Esophagus (tissue), 2 donors: Measurements from ENCODE around the gene MEGF11. TPM values are rescaled to one million over a fixed set of nuclear protein-coding genes. Genes with fewer than 3 reads are reported as not detected.
"Not testable (repeated sequence)": the region's sequence is repeated elsewhere in the genome, so short reads cannot be mapped to it uniquely, and the experiment has no call there.

Experiments
- H3K27ac ChIP-seq, 2 donors: one replicate each; pipeline ENCODE4 v1.5.1; 2013; ENCODE audit warnings: low read depth in 2 of 2, mild to moderate bottlenecking in 2 of 2, inconsistent platforms in 1 of 2, low read length in 1 of 2, moderate library complexity in 1 of 2
- H3K27me3 ChIP-seq, 2 donors: one replicate each; pipeline ENCODE4 v1.6.1; 2013; ENCODE audit warnings: low read length in 2 of 2, control low read depth in 1 of 2, mild to moderate bottlenecking in 1 of 2; ENCODE audit not compliant: insufficient read depth in 2 of 2, control insufficient read depth in 1 of 2
- H3K36me3 ChIP-seq, 2 donors: one replicate each; pipeline ENCODE4 v1.6.1; 2013; ENCODE audit warnings: low read length in 1 of 2; ENCODE audit not compliant: control insufficient read depth in 2 of 2, insufficient read depth in 2 of 2
- H3K4me1 ChIP-seq, 2 donors: one replicate each; pipeline ENCODE4 v1.6.1; 2013; ENCODE audit warnings: low read length in 1 of 2; ENCODE audit not compliant: control insufficient read depth in 2 of 2, insufficient read depth in 2 of 2
- H3K4me3 ChIP-seq, 2 donors: one replicate each; pipeline ENCODE4 v1.5.1; 2013; ENCODE audit warnings: low read length in 2 of 2, mild to moderate bottlenecking in 2 of 2, low read depth in 1 of 2, moderate library complexity in 1 of 2
- H3K9me3 ChIP-seq, 2 donors: one replicate each; pipeline ENCODE4 v1.6.1; 2013; ENCODE audit warnings: mild to moderate bottlenecking in 2 of 2, low read depth in 1 of 2, low read length in 1 of 2, moderate library complexity in 1 of 2; ENCODE audit not compliant: control insufficient read depth in 2 of 2, insufficient read depth in 1 of 2
- WGBS, 2 donors: extraction: QIAGEN DNeasy Blood & Tissue Kit; methylation state at CpG; one replicate each; pipeline ENCODE4 v1.1.7; 2013; 5-methylcytosine and 5-hydroxymethylcytosine counted together
- polyA plus RNA-seq, 2 donors: library from polyadenylated mRNA; stranded (reverse); fragments of 200-250 nt; gene quantifications; one replicate each; pipeline ENCODE4 v1.2.3, GENCODE V29; 2013
- donor health status: healthy with polysubstance abuse.
- donor health status: Bipolar disorder and iron deficiency.

The MEGF11 gene
- polyA plus RNA-seq, 2 donors = not detected

GRCh38 chr15:65867933-65868332 lies 385.6 kb downstream of the MEGF11 start:
- H3K9me3 ChIP-seq, H3K27me3 ChIP-seq, H3K27ac ChIP-seq, H3K4me3 ChIP-seq, H3K36me3 ChIP-seq, H3K4me1 ChIP-seq: not testable (repeated sequence)
- WGBS, 2 donors = 95 to 96% methylated on average over 6 of the region's 6 CpGs

- Histone ChIP-seq H3K27ac (no peak overlapping the region), H3K36me3 (no peaks in the 10 kb centered on the region), H3K9me3 (no peaks in the 10 kb centered on the region), H3K27me3 (no peaks in the 10 kb centered on the region), H3K4me1 (peaks cover 0 to 3% of the 10 kb centered on the region in 2 donors), H3K4me3 (no peak overlapping the region)
- 89 to 94% methylated on average over 3 of the region's 3 CpGs for WGBS, 2 donors
Observed at GRCh38 chr15:65867244-65867643, 386.3 kb downstream of the MEGF11 start.

GRCh38 chr15:65863106-65863505 lies 390.4 kb downstream of the MEGF11 start:
- H3K36me3 ChIP-seq = no peaks in the 10 kb centered on the region
- WGBS, 2 donors = 86 to 92% methylated on average over 6 of the region's 6 CpGs

GRCh38 chr15:65862682-65863081 lies 390.9 kb downstream of the MEGF11 start:
- no peaks in the 10 kb centered on the region for H3K9me3 ChIP-seq
- H3K27ac ChIP-seq = no peak overlapping the region
- 13 to 23% methylated on average over 1 of the region's 1 CpG for WGBS, 2 donors
- H3K4me3 ChIP-seq = no peak overlapping the region
- H3K4me1 ChIP-seq = no peaks in the 10 kb centered on the region
- H3K36me3 ChIP-seq = no peaks in the 10 kb centered on the region
- no peaks in the 10 kb centered on the region for H3K27me3 ChIP-seq

More at GRCh38 chr15:65863106-65863505, 390.4 kb downstream of the MEGF11 start:
- no peaks in the 10 kb centered on the region for H3K9me3 ChIP-seq
- H3K4me3 ChIP-seq = no peak overlapping the region
- H3K27me3 ChIP-seq = no peaks in the 10 kb centered on the region
- H3K27ac ChIP-seq = no peak overlapping the region
- no peaks in the 10 kb centered on the region for H3K4me1 ChIP-seq

GRCh38 chr15:65857718-65858402 lies 395.7 kb downstream of the MEGF11 start:
- H3K9me3 ChIP-seq = no peaks in the 10 kb centered on the region
- no peaks in the 10 kb centered on the region for H3K36me3 ChIP-seq
- no peaks in the 10 kb centered on the region for H3K4me1 ChIP-seq
- H3K4me3 ChIP-seq = no peak overlapping the region
- no peaks in the 10 kb centered on the region for H3K27me3 ChIP-seq
- no peak overlapping the region for H3K27ac ChIP-seq
- WGBS, 2 donors = 78 to 84% methylated on average over 5 of the region's 5 CpGs

- H3K4me1 ChIP-seq = no peaks in the 10 kb centered on the region
- H3K27ac ChIP-seq = no peak overlapping the region
- no peak overlapping the region for H3K4me3 ChIP-seq
- no peaks in the 10 kb centered on the region for H3K27me3 ChIP-seq
- H3K9me3 ChIP-seq = no peaks in the 10 kb centered on the region
- no peaks in the 10 kb centered on the region for H3K36me3 ChIP-seq
- 65 to 68% methylated on average over 12 of the region's 12 CpGs for WGBS, 2 donors
Observed at GRCh38 chr15:65856821-65857455, 396.6 kb downstream of the MEGF11 start.

GRCh38 chr15:65851981-65852380 lies 401.6 kb downstream of the MEGF11 start:
- no peak overlapping the region for H3K4me3 ChIP-seq
- H3K4me1 ChIP-seq = no peaks in the 10 kb centered on the region
- no peaks in the 10 kb centered on the region for H3K27me3 ChIP-seq
- 94 to 98% methylated on average over 5 of the region's 5 CpGs for WGBS, 2 donors
- no peaks in the 10 kb centered on the region for H3K9me3 ChIP-seq
- H3K36me3 ChIP-seq = no peaks in the 10 kb centered on the region
- H3K27ac ChIP-seq = no peak overlapping the region

- Histone ChIP-seq H3K27ac (no peak overlapping the region), H3K9me3 (no peaks in the 10 kb centered on the region)
Observed at GRCh38 chr15:65847989-65848388, 405.6 kb downstream of the MEGF11 start.

GRCh38 chr15:65845826-65846519 lies 407.6 kb downstream of the MEGF11 start:
- WGBS, 2 donors = 46 to 61% methylated on average over 9 of the region's 9 CpGs
- Histone ChIP-seq H3K9me3 (no peaks in the 10 kb centered on the region), H3K36me3 (no peaks in the 10 kb centered on the region), H3K4me1 (no peaks in the 10 kb centered on the region), H3K27me3 (no peaks in the 10 kb centered on the region), H3K4me3 (no peak overlapping the region), H3K27ac (no peak overlapping the region)

More at GRCh38 chr15:65847989-65848388, 405.6 kb downstream of the MEGF11 start:
- Histone ChIP-seq H3K27me3 (no peaks in the 10 kb centered on the region), H3K4me3 (no peak overlapping the region), H3K36me3 (no peaks in the 10 kb centered on the region), H3K4me1 (no peaks in the 10 kb centered on the region)
